Spleen (tissue), 7 donors: ENCODE measurements around the gene MAMDC4.
"Not testable (repeated sequence)": the region's sequence is repeated elsewhere in the genome, so short reads cannot be mapped to it uniquely, and the experiment has no call there.

Experiments
- CTCF ChIP-seq, 11 experiments: fragments of 200-600 bp in 7 of 11; fragments of 450-650 bp in 4 of 11; sonication (generic) in 4 of 11; IDR thresholded peaks in 8 of 11; conservative IDR thresholded peaks in 3 of 11; 1 replicate in 7 of 11; 2 replicates in 4 of 11; pipeline versions ENCODE4 v1.4.0 to v1.8.0; 2016 to 2021; ENCODE audit warnings: antibody characterized with exemption in 11 of 11, inconsistent platforms in 4 of 11, mild to moderate bottlenecking in 1 of 11
- POLR2A ChIP-seq, 3 donors: fragments of 450-650 bp; IDR thresholded peaks; one replicate each; pipeline ENCODE4 v1.5.1; 2017; ENCODE audit warnings: antibody characterized with exemption in 3 of 3, mild to moderate bottlenecking in 1 of 3
- POLR2AphosphoS5 ChIP-seq, 3 donors: sonication (generic); formaldehyde crosslinking; IDR thresholded peaks; one replicate each; pipeline ENCODE4 v1.5.1; 2017; ENCODE audit warnings: antibody characterized with exemption in 3 of 3
- donor health status: DM: no; HTN: no; CAD: no; lungs with moderate emphysema.
- donor health status: DM: no; HTN: no; CAD: no.
- donor health status: DM: no; HTN: no; CAD: no.

GRCh38 chr9:136843801-136844740 is 8.1 kb upstream of the MAMDC4 start:
- TF ChIP-seq POLR2A (IDR thresholded peaks at IDR 0.05), result not testable (repeated sequence)
- TF ChIP-seq CTCF (IDR thresholded peaks at IDR 0.05 in 8 of 11, conservative IDR thresholded peaks at IDR 0.05 in 3 of 11) (peak in 10 of 11 experiments; percentile 11 to 84 (median 70)), POLR2AphosphoS5 (IDR thresholded peaks at IDR 0.05) (peak in 1 of 3 donors; percentile 20)
